ENCODE measurements around the gene WASF3.

WASF3 gene, protein sequence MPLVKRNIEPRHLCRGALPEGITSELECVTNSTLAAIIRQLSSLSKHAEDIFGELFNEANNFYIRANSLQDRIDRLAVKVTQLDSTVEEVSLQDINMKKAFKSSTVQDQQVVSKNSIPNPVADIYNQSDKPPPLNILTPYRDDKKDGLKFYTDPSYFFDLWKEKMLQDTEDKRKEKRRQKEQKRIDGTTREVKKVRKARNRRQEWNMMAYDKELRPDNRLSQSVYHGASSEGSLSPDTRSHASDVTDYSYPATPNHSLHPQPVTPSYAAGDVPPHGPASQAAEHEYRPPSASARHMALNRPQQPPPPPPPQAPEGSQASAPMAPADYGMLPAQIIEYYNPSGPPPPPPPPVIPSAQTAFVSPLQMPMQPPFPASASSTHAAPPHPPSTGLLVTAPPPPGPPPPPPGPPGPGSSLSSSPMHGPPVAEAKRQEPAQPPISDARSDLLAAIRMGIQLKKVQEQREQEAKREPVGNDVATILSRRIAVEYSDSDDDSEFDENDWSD

DNA sequence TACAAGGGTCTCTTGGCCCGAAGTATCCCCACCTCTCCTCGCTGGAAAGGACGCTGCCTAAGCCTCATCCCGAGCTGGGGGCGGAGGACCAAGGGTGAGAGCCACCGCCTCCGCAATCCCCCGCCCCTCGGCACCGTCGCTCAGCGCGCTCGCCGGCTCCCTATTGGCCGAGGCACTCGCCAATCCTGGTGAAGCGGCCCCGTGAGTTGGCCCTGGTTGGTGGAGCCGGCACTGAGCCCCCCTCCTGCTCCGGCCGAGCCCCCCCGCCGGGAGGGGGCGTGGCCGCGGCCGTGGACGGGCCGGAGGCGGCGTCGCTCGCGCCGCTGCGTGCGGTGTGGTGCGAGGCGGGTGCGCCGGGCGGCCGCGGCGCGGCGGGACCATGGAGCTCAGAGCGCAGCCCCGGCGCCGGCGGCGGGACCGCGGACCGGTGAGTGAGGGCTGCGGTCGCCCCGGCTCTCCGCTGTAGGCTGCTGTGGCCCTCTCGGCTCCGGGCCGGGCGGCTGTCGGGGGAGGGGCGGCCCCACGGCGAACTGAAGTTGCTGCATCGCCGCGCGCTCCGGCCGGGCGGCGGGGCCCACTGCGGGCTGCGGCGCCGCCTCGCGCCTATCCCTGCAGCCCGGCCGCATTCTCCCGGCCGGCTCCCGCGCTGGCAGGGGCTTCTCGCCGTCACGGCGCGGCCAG is at the start of gene WASF3:
WASF3 (plus strand) TSS at position 291 of the 681 bp plus-strand sequence. CDS start 84,588 bp downstream, outside the sequence.
- in situ Hi-C loops (cut with HindIII; ENCODE audit: low sequenced_read_pairs) = no loop called here

DNA sequence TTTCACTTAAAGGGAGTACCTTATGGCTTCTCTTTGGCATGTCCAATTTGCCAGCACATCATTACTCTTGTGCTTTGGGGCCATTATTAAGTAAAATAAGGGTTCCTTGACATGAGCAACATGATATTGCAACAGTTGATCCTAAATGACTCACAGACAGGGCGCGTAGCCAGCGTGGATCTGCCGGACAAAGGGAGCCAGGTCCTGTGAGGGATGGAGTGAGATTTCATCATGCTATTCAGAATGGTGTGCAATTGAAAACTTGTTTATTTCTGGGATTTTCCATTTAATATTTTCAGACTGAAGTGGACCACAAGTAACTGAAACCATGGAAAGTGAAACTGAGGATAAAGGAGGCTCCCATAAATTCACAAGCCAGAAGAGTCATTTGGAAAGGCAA is 48.6 kb upstream of the WASF3 start:
- in situ Hi-C loops (cut with HindIII; ENCODE audit: low sequenced_read_pairs) = no loop called here

DNA sequence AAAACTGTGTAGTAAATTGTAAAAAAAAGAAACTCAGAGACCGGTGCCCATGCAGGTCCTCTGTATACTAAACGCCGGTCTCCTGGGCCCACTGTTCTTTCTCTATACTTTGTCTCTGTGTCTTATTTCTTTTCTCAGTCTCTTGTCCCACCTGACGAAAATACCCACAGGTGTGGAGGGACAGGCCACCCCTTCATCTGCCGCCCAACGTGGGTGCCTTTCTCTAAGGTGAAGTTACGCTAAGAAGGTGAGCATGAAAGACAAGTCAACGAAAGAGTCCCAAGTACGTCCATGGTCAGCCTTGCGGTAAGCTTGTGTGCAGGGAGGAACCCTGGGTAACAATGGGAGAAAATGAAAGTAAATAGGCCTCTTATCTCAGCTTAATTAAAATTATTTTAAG is 48.0 kb upstream of the WASF3 start:
- in situ Hi-C loops (cut with HindIII; ENCODE audit: low sequenced_read_pairs) = no loop called here

DNA sequence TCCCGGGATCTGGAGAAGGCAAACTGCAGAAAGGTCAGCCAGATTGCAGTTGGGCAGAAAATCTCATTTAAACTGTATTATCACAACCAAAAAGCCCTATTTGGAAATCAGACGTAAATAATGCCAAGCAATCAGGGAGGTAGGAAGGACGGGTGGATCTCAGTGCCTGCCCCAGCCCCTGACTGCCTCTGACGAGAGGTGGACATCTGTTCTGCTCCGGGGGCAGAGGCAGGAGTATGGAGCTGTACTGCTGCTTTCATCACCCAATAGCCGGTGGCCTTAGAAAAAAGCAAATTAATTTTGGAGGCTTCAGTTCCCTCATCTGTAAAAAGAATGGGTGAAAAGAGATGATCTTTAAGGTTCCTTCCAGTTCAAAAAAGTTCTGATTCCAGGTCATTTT is 43.6 kb upstream of the WASF3 start:
- in situ Hi-C loops (cut with HindIII; ENCODE audit: low sequenced_read_pairs) = no loop called here

DNA sequence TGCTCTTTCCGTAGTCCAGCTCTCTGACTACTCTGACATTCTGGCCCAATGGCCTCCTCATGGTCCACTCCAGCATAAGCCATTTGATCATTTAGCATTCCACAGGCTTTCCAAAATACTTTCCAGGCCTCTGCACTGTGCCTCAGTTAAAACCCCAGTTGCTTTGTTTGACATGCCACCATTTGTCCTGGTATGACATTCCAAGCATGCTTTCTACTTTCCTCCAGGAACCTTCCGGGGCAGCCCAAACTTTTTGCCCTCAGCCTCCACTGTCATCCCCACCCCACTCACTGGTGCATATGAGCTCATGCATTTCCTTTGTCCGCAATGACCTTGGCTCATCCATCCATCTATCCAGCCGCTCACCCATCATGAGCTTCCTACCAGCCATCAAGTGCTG is 41.8 kb upstream of the WASF3 start:
- in situ Hi-C loops (cut with HindIII; ENCODE audit: low sequenced_read_pairs) = no loop called here

DNA sequence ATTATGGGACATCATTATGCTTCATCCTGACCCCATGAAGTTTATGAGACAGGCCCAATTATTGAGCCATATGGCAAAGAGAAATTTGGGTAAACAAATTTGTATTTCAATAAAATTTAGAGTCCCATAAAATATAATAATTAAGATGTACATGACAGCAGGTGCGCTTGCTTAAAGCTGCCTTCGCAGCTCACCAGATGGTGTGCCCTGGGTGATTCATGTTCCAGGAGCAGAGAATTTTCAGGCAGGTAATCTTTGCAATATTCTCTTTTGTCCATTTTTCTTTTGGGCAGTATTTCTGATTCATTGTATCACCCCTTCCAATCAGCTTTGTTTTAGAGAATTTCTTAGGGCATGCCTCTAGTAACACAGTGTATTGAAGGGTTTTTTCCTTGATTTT is 39.5 kb upstream of the WASF3 start:
- in situ Hi-C loops (cut with HindIII; ENCODE audit: low sequenced_read_pairs) = no loop called here

DNA sequence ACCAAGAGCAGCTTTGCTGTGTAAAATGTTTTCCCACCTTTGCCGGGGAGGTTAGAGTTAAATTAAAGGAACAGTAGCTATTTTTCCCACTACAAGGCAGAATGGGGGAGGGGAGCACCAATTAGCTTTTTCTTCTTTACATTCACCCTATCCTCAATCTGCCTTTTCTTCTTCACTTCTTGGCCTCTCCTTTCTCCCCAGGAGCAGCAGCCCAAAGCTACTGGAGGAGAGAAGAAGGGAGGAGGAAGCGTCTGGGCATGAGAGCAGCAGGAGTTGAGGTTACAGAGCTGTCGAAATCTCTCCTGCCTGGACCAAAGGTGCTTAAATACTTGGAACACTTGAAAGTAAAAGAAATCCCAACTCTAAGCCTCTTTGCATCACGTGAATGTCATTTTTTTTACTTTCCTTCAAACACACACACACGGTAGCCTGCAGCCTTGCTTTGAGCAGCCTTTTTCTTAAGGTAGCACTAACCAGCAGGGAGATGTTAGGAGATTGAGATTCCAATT is 39.0 kb upstream of the WASF3 start:
- in situ Hi-C loops (cut with HindIII; ENCODE audit: low sequenced_read_pairs) = no loop called here

DNA sequence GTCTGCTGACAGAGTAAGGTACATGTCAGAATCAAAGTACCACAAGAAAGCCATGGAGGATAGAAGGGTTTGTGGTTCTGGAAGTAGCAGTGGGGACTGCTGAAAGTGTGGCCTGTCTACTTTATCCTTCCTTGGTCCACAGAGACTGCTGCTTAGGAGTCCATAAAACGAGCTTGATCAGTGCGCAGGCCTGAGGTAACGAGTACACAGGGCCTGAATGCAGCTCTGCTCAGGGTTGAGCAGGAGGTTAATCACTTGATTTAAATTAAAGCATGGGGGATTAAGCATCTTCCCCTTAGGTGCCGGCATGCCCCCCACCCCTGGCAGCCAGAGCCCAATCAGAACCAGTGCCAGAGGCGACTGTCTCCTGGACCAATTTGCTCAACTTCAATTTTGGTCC is 34.9 kb upstream of the WASF3 start:
- in situ Hi-C loops (cut with HindIII; ENCODE audit: low sequenced_read_pairs) = no loop called here

DNA sequence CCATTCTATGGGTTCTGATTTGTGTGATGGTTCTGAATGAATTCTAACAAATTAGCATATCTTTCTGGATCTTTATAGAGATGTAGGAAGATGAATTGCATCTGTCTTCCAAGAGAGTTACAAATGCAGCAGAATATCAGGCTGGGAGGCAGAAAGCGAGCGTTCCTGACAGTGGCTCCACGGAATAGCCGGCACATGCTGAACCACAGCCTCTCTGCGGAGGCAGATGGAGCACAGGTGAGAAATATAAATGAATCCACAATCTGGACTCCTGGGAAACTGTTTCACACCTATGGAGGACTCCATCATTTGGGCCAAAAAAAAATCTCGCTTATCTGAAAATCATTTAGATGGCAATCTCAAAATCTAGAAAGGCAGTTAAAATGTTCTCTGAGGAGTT is 34.5 kb upstream of the WASF3 start:
- in situ Hi-C loops (cut with HindIII; ENCODE audit: low sequenced_read_pairs) = no loop called here

DNA sequence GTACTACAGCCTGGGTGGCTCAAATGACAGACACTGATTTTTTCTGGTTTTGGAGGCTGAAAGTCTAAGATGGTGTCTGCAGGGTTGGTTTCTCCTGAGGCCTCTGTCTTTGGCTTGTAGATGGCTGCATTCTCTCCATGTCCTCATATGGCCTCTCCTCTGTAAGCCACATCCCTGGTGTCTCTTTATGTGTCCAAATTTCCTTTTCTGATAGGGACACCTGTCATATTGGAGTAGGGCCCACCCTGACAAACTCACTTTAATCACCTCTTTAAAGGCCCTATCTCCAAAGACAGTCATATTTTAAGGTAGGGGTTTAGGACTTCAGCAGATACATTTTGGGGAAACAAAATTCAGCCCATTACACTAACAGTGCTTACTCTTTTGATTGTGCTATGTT is 32.0 kb upstream of the WASF3 start:
- in situ Hi-C loops (cut with HindIII; ENCODE audit: low sequenced_read_pairs) = no loop called here

DNA sequence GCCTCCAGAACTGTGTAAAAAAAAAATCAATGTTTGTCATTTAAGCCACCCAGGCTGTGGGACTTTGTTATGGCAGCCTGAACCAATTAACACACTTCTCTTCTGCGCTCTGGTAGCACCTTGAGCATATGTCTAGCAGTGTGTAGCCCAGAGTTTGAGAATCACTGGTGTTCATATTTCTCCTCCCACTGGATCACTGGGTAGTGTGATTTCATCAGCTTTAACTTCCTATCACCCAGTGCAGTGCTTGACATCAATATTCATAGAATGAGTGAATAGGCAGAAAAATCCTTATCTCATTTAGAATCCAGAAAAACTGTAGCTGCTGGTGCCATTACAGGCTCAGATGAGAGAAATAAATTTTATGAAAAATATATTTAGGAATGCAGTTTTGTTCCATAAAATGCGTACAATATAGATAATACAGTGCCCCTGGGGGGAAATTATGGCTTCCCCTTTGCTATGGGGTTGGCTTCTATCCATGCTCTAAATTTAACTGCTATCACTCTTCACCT is 30.7 kb upstream of the WASF3 start:
- in situ Hi-C loops (cut with HindIII; ENCODE audit: low sequenced_read_pairs) = no loop called here

DNA sequence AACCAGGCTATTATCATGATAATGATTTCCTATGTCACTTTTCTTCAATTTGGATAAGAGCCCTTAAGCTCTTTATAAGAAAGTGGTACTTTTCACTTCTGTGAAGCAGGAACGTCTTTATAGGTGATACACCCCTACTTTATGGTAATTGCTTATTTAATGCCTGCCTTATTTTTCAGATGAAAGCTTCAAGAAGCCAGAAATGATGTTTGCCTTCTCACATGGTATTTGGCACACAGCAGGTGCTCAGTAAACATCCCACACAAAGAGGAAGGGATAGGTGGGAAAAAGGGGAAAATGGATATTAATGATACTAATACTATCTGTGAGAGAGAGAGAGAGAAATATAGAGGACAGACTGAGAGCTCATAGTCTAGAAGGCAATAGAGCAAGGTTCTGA is 29.0 kb upstream of the WASF3 start:
- in situ Hi-C loops (cut with HindIII; ENCODE audit: low sequenced_read_pairs) = no loop called here

DNA sequence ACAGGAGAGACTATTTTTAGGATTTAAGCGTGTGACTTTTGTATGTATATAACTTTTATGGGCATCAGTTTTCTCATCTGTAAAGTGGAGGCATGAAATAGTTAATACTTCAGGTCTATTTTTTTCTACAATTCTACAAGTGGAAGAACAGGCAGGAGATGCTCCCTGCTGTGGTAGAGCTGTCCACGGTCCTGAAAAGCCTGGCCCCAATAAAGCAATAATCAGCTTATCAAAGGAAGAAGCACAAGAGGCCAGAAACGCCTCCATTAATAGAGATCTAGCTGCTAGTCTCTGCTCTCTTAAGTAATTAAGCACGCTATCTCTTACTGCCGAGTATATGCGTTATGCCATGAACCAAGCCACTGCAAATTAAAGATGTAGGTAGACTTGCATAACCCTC is 28.0 kb upstream of the WASF3 start:
- in situ Hi-C loops (cut with HindIII; ENCODE audit: low sequenced_read_pairs) = no loop called here

DNA sequence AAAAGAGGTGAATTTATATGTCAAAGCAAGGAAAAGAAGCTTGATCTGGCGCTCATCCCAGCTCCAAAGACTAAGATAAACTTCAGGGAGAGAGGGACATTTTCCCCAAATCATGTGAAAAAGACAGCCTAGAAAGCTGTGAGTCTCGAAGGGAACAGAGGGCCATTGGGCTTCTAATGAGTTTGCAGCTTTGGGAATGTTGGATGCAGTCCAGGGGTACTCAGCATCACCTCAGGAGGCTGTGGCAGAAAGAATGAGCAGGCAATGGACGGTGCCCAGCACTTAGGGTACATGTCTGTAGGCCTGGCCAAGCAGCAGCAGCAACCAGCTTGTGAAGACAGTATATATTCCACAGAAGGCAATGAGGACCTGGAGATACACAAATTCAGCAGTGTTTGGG is 25.7 kb upstream of the WASF3 start:
- in situ Hi-C loops (cut with HindIII; ENCODE audit: low sequenced_read_pairs) = no loop called here

DNA sequence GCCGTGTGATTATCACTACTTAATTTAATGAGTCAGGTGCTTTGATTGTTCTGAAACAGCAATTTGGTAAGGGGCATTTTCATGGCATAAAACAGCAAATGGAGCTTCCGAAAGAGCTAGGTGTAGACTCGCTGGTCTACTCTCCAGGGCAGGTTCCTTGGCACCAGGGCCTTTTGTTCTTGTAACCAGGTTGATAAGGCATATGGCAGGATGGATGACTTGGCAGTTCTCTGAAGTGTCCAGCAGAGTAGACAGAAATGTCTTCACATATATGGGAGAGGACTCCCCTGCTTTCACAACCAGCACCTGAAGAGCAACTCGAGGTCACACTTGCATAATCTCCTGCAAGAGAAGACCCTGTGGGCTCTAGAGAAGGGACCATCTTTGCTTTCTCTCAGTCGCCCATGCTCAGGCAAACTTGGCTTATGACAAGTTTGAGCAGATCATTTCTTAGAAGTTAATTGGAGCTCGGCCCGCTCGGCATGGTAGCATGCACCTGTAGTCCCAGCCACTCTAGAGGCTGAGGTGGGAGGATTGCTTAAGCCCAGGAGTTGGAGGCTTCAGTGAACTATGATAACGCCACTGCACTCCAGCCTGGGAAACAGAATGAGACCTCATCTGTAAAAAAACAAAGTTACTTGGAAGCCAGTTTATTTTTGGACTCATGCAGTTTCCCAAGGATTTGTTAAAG is 23.3 kb upstream of the WASF3 start:
- in situ Hi-C loops (cut with HindIII; ENCODE audit: low sequenced_read_pairs) = no loop called here

DNA sequence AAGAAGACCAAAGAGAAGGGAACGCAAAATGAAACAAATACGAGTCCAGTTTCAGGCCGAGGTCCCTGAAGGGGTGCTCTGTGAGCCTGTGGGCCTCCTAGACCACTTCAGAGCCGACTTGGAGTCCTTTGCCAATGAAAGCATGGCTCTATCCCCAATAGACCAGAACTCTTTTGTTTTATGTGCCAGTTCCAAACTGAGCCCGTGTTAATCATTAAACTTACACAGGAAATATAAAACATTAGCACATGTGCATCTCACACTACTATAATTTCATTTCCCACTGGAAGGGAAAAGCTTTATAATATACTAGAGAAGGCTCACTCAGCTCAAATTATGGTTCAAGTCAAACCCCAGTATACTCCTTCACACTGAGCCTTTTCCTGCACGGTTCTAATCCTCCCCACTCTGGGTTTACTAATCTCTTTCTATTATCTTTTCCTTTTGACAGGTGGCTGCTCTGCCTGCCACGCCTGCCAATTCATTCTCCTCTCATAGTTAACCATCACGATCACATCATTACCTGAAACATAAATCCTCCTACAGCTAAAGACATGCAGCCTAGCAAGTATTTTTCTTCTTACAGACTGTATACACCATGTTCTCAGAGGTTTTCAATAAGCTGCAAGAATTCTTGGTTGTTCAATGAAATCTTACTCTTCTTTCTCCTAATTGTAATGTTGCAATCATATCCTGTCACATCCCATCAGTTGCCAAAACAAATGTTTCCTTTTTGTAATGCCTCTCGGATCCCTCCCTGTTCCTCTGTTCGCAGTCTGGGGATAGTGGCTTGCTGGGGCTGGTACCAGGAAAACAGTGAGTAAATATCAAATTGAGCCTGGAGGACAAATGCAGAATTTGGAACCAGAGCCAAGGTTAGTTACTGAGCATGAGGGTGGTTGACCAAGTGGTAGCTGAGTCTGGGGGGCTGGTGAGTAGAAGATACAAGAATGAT is 18.8 kb upstream of the WASF3 start:
- in situ Hi-C loops (cut with HindIII; ENCODE audit: low sequenced_read_pairs) = no loop called here

DNA sequence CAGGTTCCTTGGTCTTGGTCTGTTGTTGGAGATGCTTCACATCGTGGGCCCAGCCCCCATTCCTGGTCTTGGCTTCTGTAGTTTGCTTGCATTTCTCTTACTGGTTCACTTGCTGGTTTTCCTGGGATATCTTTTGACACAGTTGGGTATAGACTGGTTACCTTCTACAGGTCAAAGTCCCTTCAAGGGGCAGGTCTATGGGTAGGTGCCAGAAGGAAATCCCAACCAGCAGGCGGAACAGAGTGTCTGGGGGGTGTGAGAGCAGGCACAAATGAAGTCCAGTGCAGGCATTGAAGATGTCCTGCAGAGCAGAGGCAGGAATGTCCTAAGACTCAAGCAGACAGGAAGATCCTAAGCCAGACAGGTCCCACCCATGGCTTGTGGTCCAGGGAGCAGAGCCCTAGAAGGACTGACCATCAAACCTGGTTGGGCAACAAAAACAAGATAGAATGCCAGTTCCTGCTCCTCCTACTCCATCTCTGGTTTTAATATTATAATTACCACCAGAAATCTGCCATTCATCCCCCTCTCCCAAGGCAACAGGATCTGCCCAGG is 17.7 kb upstream of the WASF3 start:
- in situ Hi-C loops (cut with HindIII; ENCODE audit: low sequenced_read_pairs) = no loop called here

DNA sequence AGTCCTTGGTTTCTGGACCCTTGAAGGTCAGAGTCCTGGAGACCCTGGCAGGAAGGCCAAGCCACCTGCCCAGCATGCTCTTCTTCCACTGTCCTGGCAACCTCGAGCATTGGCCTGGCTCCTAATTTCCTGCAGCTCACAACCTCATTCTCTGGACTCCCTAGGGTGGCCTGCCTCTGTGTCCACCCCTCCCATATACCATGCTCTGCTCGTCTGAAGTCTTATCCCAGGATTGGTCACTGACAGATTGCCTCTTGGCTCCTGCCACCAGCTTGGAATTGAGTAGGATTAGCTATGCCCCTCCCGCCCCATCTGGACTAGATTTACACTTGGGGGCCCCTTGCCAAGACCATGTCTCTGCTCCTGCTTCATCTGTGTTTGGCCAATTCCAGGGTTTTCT is 17.1 kb upstream of the WASF3 start:
- in situ Hi-C loops (cut with HindIII; ENCODE audit: low sequenced_read_pairs) = no loop called here

DNA sequence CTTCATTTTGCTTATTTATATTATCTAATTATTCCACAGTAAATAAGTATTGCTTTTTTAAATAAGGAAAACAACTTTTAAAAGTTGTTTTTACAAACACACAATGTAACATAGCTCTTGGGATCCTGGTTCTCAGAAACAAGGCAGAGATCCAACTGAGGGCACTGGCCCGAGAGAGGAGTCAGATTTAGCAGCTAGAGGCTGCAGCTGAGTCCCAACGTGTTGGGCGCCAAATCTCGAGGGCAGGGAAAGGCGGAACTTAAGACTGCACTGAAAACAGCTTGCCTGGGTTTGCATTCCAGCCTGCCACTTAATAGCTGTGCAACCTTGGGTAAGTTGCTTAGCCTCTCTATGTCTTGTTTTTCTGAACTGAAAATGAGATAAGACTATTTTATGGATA is 16.4 kb upstream of the WASF3 start:
- in situ Hi-C loops (cut with HindIII; ENCODE audit: low sequenced_read_pairs) = no loop called here

Data from endothelial cell of hepatic sinusoid (primary cell).